Caco-2 (cell line): ENCODE results near the gene PARD3. TPM values are rescaled to one million over a fixed set of nuclear protein-coding genes. Genes with fewer than 3 reads are reported as not detected.

Experiments
- BruUV-seq: library from RNA; stranded (reverse); fragments of 400-500 nt; replicated peaks from 2 replicates; lab custom pipeline; 2021; lab: Mats Ljungman, UMichigan
- CTCF ChIA-PET: fragments of 300-600 bp; sonication (Branson Sonifier 250); formaldehyde crosslinking; loops from one replicate; lab custom pipeline; 2022; ENCODE audit warnings: antibody characterized with exemption; lab: Charles Lee
- POLR2A ChIA-PET: fragments of 300-600 bp; sonication (Branson Sonifier 250); formaldehyde crosslinking; loops from one replicate; lab custom pipeline; 2022; ENCODE audit warnings: antibody characterized with exemption; lab: Charles Lee
- DNase-seq, 2 experiments: peaks; one replicate each; pipeline versions ENCODE4 v3.0.0 to v3.0.0-alpha.2; 2020 to 2022
- H3K27me3 ChIP-seq: replicated peaks from 2 replicates; pipeline ENCODE4 v1.6.0; 2011; ENCODE audit warnings: low read length; ENCODE audit not compliant: control insufficient read depth, insufficient read depth
- H3K36me3 ChIP-seq: 2 replicates; pipeline ENCODE4 v1.5.1; 2011; ENCODE audit warnings: low read length; ENCODE audit not compliant: control insufficient read depth, insufficient read depth
- H3K4me1 ChIP-seq: fragments of 250-450 bp; sonication (Bioruptor Pico); 2 replicates; pipeline ENCODE4 v1.5.1; 2020; ENCODE audit warnings: mild to moderate bottlenecking
- H3K4me3 ChIP-seq: 2 replicates; pipeline ENCODE4 v1.5.1; 2011; ENCODE audit warnings: low read depth, mild to moderate bottlenecking, control low read depth, low read length
- H3K9me3 ChIP-seq: fragments of 250-450 bp; sonication (Bioruptor Pico); 2 replicates; pipeline ENCODE4 v1.5.1; 2020; ENCODE audit warnings: mild to moderate bottlenecking, moderate library complexity
- H3K27ac Mint-ChIP-seq: one replicate; pipeline ENCODE4 v1.8.0; 2022; ENCODE audit warnings: mixed read lengths; ENCODE audit not compliant: unreplicated experiment
- H3K27me3 Mint-ChIP-seq: one replicate; pipeline ENCODE4 v1.8.0; 2022; ENCODE audit warnings: mixed read lengths; ENCODE audit not compliant: insufficient read depth, unreplicated experiment
- H3K36me3 Mint-ChIP-seq: one replicate; pipeline ENCODE4 v1.8.0; 2022; ENCODE audit warnings: mild to moderate bottlenecking, mixed read lengths; ENCODE audit not compliant: insufficient read depth, unreplicated experiment
- H3K4me1 Mint-ChIP-seq: one replicate; pipeline ENCODE4 v1.8.0; 2022; ENCODE audit warnings: low read depth, mixed read lengths; ENCODE audit not compliant: unreplicated experiment
- H3K4me3 Mint-ChIP-seq: one replicate; pipeline ENCODE4 v1.8.0; 2022; ENCODE audit warnings: mild to moderate bottlenecking, moderate library complexity, mixed read lengths; ENCODE audit not compliant: unreplicated experiment
- H3K9me3 Mint-ChIP-seq: one replicate; pipeline ENCODE4 v1.8.0; 2022; ENCODE audit warnings: mixed read lengths; ENCODE audit not compliant: unreplicated experiment
- CTCF ChIP-seq, 2 experiments: fragments of 200-600 bp in 1 of 2; IDR thresholded peaks; 1 replicate in 1 of 2; 2 replicates in 1 of 2; pipeline versions ENCODE4 v1.5.1 to v1.8.0; 2011 to 2022; ENCODE audit warnings: antibody characterized with exemption in 1 of 2, control low read depth in 1 of 2, inconsistent platforms in 1 of 2, low read depth in 1 of 2, low read length in 1 of 2, mild to moderate bottlenecking in 1 of 2, moderate library complexity in 1 of 2; ENCODE audit not compliant: insufficient read depth in 1 of 2, severe bottlenecking in 1 of 2, unreplicated experiment in 1 of 2
- intact Hi-C: fragments of 100-400 bp; cut with micrococcal nuclease; formaldehyde crosslinking; loops from one replicate; pipeline ENCODE4 v1.10.0; 2022; ENCODE audit not compliant: unreplicated experiment
- total RNA-seq: library from RNA; stranded (reverse); gene quantifications from 2 replicates; pipeline ENCODE4 v1.2.3, GENCODE V29; 2022

The PARD3 gene
- total RNA-seq, 1 experiment from 2014 or later = 80.7 TPM

GRCh38 chr10:34369120-34369519 is 446.0 kb downstream of the PARD3 start:
- ChIA-PET CTCF (no interaction called here), POLR2A (no interaction called here)
- Mint-ChIP-seq H3K27me3 (no peaks in the 10 kb centered on the region), H3K4me3 (no peak overlapping the region), H3K27ac (no peak overlapping the region), H3K4me1 (peaks cover 2% of the 10 kb centered on the region), H3K9me3 (peaks cover 9% of the 10 kb centered on the region), H3K36me3 (peaks cover 20% of the 10 kb centered on the region)
- no peak for DNase-seq
- TF ChIP-seq CTCF (IDR thresholded peaks at IDR 0.05; ENCODE audit: insufficient read depth in 1 of 2, low read depth in 1 of 2, low read length in 1 of 2, severe bottlenecking in 1 of 2, unreplicated experiment in 1 of 2) = no peak
- Histone ChIP-seq H3K4me3 (no peak overlapping the region), H3K27me3 (no peaks in the 10 kb centered on the region), H3K9me3 (no peaks in the 10 kb centered on the region), H3K36me3 (peaks cover 1% of the 10 kb centered on the region; the same call in 1 of the 2 replicates), H3K4me1 (peaks cover 4% of the 10 kb centered on the region)
- intact Hi-C loops = no loop called here
- no TSS peak for BruUV-seq

GRCh38 chr10:34364253-34365037 is 450.7 kb downstream of the PARD3 start:
- H3K4me3 Mint-ChIP-seq = no peak overlapping the region
- no TSS peak for BruUV-seq
- H3K9me3 ChIP-seq = no peaks in the 10 kb centered on the region
- no peak for DNase-seq
- peaks cover 14% of the 10 kb centered on the region for H3K36me3 Mint-ChIP-seq
- no peaks in the 10 kb centered on the region for H3K9me3 Mint-ChIP-seq
- ChIA-PET CTCF (no interaction called here), POLR2A (no interaction called here)
- H3K36me3 ChIP-seq = peaks cover 1% of the 10 kb centered on the region; the same call in 1 of the 2 replicates
- H3K27me3 Mint-ChIP-seq = no peaks in the 10 kb centered on the region
- no peak for TF ChIP-seq CTCF (IDR thresholded peaks at IDR 0.05; ENCODE audit: insufficient read depth in 1 of 2, low read depth in 1 of 2, low read length in 1 of 2, severe bottlenecking in 1 of 2, unreplicated experiment in 1 of 2)
- intact Hi-C loops = no loop called here
- H3K4me1 ChIP-seq = peaks cover 4% of the 10 kb centered on the region
- no peaks in the 10 kb centered on the region for H3K27me3 ChIP-seq
- peaks cover 7% of the 10 kb centered on the region for H3K4me1 Mint-ChIP-seq
- no peak overlapping the region for H3K27ac Mint-ChIP-seq
- no peak overlapping the region for H3K4me3 ChIP-seq

- no peak for TF ChIP-seq CTCF (IDR thresholded peaks at IDR 0.05; ENCODE audit: insufficient read depth in 1 of 2, low read depth in 1 of 2, low read length in 1 of 2, severe bottlenecking in 1 of 2, unreplicated experiment in 1 of 2)
- H3K4me3 Mint-ChIP-seq = no peak overlapping the region
- H3K27me3 ChIP-seq = no peaks in the 10 kb centered on the region
- no TSS peak for BruUV-seq
- no peak overlapping the region for H3K4me3 ChIP-seq
- DNase-seq = no peak
- no peaks in the 10 kb centered on the region for H3K36me3 ChIP-seq
- H3K27ac Mint-ChIP-seq = no peak overlapping the region
- H3K36me3 Mint-ChIP-seq = peaks cover 17% of the 10 kb centered on the region
- intact Hi-C loops = no loop called here
- no peaks in the 10 kb centered on the region for H3K9me3 Mint-ChIP-seq
- peaks cover 7% of the 10 kb centered on the region for H3K4me1 Mint-ChIP-seq
- CTCF ChIA-PET = no interaction called here
- H3K9me3 ChIP-seq = no peaks in the 10 kb centered on the region
- no peaks in the 10 kb centered on the region for H3K27me3 Mint-ChIP-seq
- H3K4me1 ChIP-seq = peaks cover 4% of the 10 kb centered on the region
- POLR2A ChIA-PET = no interaction called here
Measured at GRCh38 chr10:34360984-34361383, 454.1 kb downstream of the PARD3 start.
